CD4-positive, alpha-beta T cell (primary cell): ENCODE data around the gene ACOT6. TPM values are rescaled to one million over a fixed set of nuclear protein-coding genes. Genes with fewer than 3 reads are reported as not detected.
A peak's percentile ranks its signal among the peaks of the same experiment; 100 is the strongest.
"Not testable (repeated sequence)": the region's sequence is repeated elsewhere in the genome, so short reads cannot be mapped to it uniquely, and the experiment has no call there.

Experiments used
- ATAC-seq: fragments of 200-7000 bp; cut with Tn5 transposase; one replicate; pipeline ENCODE4 v1.10.0; 2022; ENCODE audit warnings: mild to moderate bottlenecking; ENCODE audit not compliant: poor library complexity
- CTCF ChIA-PET: fragments of 350-600 bp; sonication (Branson Sonifier 250); formaldehyde crosslinking; loops from one replicate; lab custom pipeline; 2021; ENCODE audit warnings: antibody characterized with exemption, inconsistent platforms; lab: Charles Lee
- POLR2A ChIA-PET: fragments of 350-600 bp; sonication (Branson Sonifier 250); formaldehyde crosslinking; loops from one replicate; lab custom pipeline; 2021; ENCODE audit warnings: antibody characterized with exemption, inconsistent platforms; lab: Charles Lee
- DNase-seq, 14 experiments: peaks; one replicate each; pipeline ENCODE4 v3.0.0-alpha.2; 2013 to 2020; ENCODE audit warnings: mixed read lengths in 2 of 14
- H3K27ac ChIP-seq, 2 donors: one replicate each; pipeline versions ENCODE4 v1.5.1 to v1.7.0; 2013; ENCODE audit warnings: low read length in 2 of 2, low read depth in 1 of 2, mild to moderate bottlenecking in 1 of 2
- H3K27me3 ChIP-seq, 2 experiments: 1 replicate in 1 of 2; 2 replicates in 1 of 2; pipeline versions ENCODE4 v1.6.1 to v1.7.0; 2013; ENCODE audit warnings: low read length in 2 of 2, control low read depth in 1 of 2, mild to moderate bottlenecking in 1 of 2, moderate library complexity in 1 of 2; ENCODE audit not compliant: insufficient read depth in 2 of 2, control insufficient read depth in 1 of 2
- H3K36me3 ChIP-seq: one replicate; pipeline ENCODE4 v1.6.1; 2013; ENCODE audit warnings: low read length, control low read depth; ENCODE audit not compliant: insufficient read depth
- H3K4me1 ChIP-seq: one replicate; pipeline ENCODE4 v1.6.1; 2013; ENCODE audit warnings: low read length, control low read depth; ENCODE audit not compliant: insufficient read depth
- H3K4me3 ChIP-seq: one replicate; pipeline ENCODE4 v1.5.1; 2013; ENCODE audit warnings: mild to moderate bottlenecking, low read length, moderate library complexity
- H3K9me3 ChIP-seq, 2 experiments: 1 replicate in 1 of 2; 2 replicates in 1 of 2; pipeline versions ENCODE4 v1.6.1 to v1.7.0; 2013; ENCODE audit warnings: low read length in 2 of 2, mild to moderate bottlenecking in 2 of 2, control low read depth in 1 of 2, moderate library complexity in 1 of 2; ENCODE audit not compliant: control insufficient read depth in 1 of 2, insufficient read depth in 1 of 2
- H3K27ac Mint-ChIP-seq: one replicate; pipeline ENCODE4 v1.8.0; 2020; ENCODE audit warnings: mixed read lengths
- H3K27me3 Mint-ChIP-seq: one replicate; pipeline ENCODE4 v1.8.0; 2021; ENCODE audit warnings: mixed read lengths
- H3K36me3 Mint-ChIP-seq: one replicate; pipeline ENCODE4 v1.8.0; 2021; ENCODE audit warnings: low read depth, mixed read lengths
- H3K4me1 Mint-ChIP-seq: one replicate; pipeline ENCODE4 v1.8.0; 2021; ENCODE audit warnings: low read depth, mixed read lengths
- H3K4me3 Mint-ChIP-seq: one replicate; pipeline ENCODE4 v1.8.0; 2020; ENCODE audit warnings: mild to moderate bottlenecking, mixed read lengths
- H3K9me3 Mint-ChIP-seq: one replicate; pipeline ENCODE4 v1.8.0; 2020; ENCODE audit warnings: mixed read lengths
- CTCF ChIP-seq: fragments of 200-600 bp; IDR thresholded peaks from one replicate; pipeline ENCODE4 v1.8.0; 2022; ENCODE audit warnings: antibody characterized with exemption, mild to moderate bottlenecking
- intact Hi-C, 2 experiments: fragments of 100-400 bp; cut with DNase I in 1 of 2; cut with micrococcal nuclease in 1 of 2; formaldehyde crosslinking; loops; one replicate each; pipeline versions ENCODE4 v1.15.1 to v1.9.0; 2023 to 2025; cut with DNase I, micrococcal nuclease
- total RNA-seq, 174 experiments: library from RNA in 2 of 174; stranded (reverse) in 2 of 174; gene quantifications; one replicate each; pipeline ENCODE4 v1.2.3 and lab custom pipeline; 2021 to 2026

The ACOT6 gene
- total RNA-seq, 2 experiments from 2014 or later, result not detected

GRCh38 chr14:73589116-73589515 lies 23.2 kb upstream of the ACOT6 start:
- Mint-ChIP-seq H3K27ac (no peak overlapping the region), H3K27me3 (no peaks in the 10 kb centered on the region), H3K36me3 (no peaks in the 10 kb centered on the region)

DNA sequence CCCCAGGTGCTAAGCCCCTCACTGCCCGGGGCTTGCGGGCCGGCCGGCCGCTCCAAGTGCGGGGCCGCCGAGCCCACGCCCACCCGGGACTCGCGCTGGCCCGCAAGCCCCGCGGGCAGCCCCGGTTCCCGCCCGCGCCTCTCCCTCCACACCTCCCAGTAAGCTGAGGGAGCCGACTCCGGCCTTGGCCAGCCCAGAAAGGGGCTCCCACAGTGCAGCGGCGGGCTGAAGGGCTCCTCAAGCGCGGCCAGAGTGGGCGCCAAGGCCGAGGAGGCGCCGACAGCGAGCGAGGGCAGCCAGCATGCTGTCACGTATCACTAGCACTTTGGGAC lies 21.7 kb upstream of the ACOT6 start:
- H3K27ac Mint-ChIP-seq, H3K27me3 ChIP-seq, ATAC-seq, H3K36me3 ChIP-seq, H3K4me1 Mint-ChIP-seq, H3K36me3 Mint-ChIP-seq, H3K9me3 ChIP-seq, H3K4me3 ChIP-seq, DNase-seq, H3K27ac ChIP-seq, intact Hi-C loops, CTCF ChIA-PET, H3K9me3 Mint-ChIP-seq, H3K27me3 Mint-ChIP-seq: not testable (repeated sequence)
- H3K4me1 ChIP-seq, result peaks cover 11% of the 10 kb centered on the region
- H3K4me3 Mint-ChIP-seq, result peak overlapping the region; percentile 82
- POLR2A ChIA-PET, result interaction anchor here (1.6 to 2.1 kb wide), 3 partner anchors 22 to 100 kb away, joined by 3 to 14 read pairs (median 7); partner anchors contain the start of genes ACOT2 and RIOX1

More at GRCh38 chr14:73589116-73589515, 23.2 kb upstream of the ACOT6 start:
- no peak overlapping the region for H3K27ac ChIP-seq
- H3K36me3 ChIP-seq, result no peaks in the 10 kb centered on the region
- H3K27me3 ChIP-seq, result no peaks in the 10 kb centered on the region
- Mint-ChIP-seq H3K9me3 (no peaks in the 10 kb centered on the region), H3K4me3 (peak overlapping the region; percentile 68), H3K4me1 (peaks cover 6% of the 10 kb centered on the region)
- TF ChIP-seq CTCF, result no peak
- ATAC-seq (no peak), DNase-seq (no peak)
- peaks cover 11% of the 10 kb centered on the region for H3K4me1 ChIP-seq
- ChIA-PET POLR2A (interaction anchor here (0.6 to 2.1 kb wide), 3 partner anchors 20 to 525 kb away, joined by 3 to 14 read pairs (median 7); partner anchors contain the start of genes ACOT2 and RIOX1), CTCF (no interaction called here)
- intact Hi-C loops, result no loop called here
- H3K9me3 ChIP-seq, result no peaks in the 10 kb centered on the region
- H3K4me3 ChIP-seq, result no peak overlapping the region

- intact Hi-C loops, result loop anchor here (1.0 to 2.0 kb wide), 3 partner anchors 20 to 23 kb away; partner anchors contain the start of genes ACOT6 (in 2 of the 2) and ACOT2 (in 1 of the 2)
- Mint-ChIP-seq H3K27ac (peak within 1 kb of the TSS; percentile 71), H3K4me3 (peak within 1 kb of the TSS; percentile 82), H3K36me3 (no peaks in the 10 kb centered on the region), H3K9me3 (no peaks in the 10 kb centered on the region), H3K27me3 (no peaks in the 10 kb centered on the region), H3K4me1 (peaks cover 6% of the 10 kb centered on the region)
- ATAC-seq (peak; percentile 89), DNase-seq (peak in 13 of 14 experiments; percentile 35 to 88 (median 57))
- Histone ChIP-seq H3K27me3 (no peaks in the 10 kb centered on the region), H3K4me1 (peaks cover 11% of the 10 kb centered on the region), H3K9me3 (no peaks in the 10 kb centered on the region), H3K4me3 (peak within 1 kb of the TSS; percentile 88), H3K36me3 (no peaks in the 10 kb centered on the region), H3K27ac (peak within 1 kb of the TSS in 1 of 2 donors; percentile 58)
- ChIA-PET POLR2A (interaction anchor here (0.7 to 3.8 kb wide), 12 partner anchors 13 to 534 kb away, joined by 3 to 90 read pairs (median 4); partner anchors contain the start of genes ACOT2, ACOT6, BBOF1 and COQ6), CTCF (interaction anchor here (1.3 kb wide), 1 partner anchor 21 kb away, joined by 3 read pairs; no protein-coding TSS in a partner anchor)
- TF ChIP-seq CTCF, result peak; percentile 20
Observed at GRCh38 chr14:73591690-73592449, 20.4 kb upstream of the ACOT6 start, which contains the start of gene ACOT4. Gene ACOT4 (plus strand): TSS chr14:73591873. CDS start chr14:73591960, 87 bp downstream.
